GM19467 (cell line): ENCODE measurements around the gene IPO13.
A peak's percentile ranks its signal among the peaks of the same experiment; 100 is the strongest.

ENCODE experiments used
- ATAC-seq: cut with Tn5 transposase; IDR thresholded peaks from one replicate; pipeline ENCODE4 v1.9.1; 2021; ENCODE audit warnings: mild to moderate bottlenecking, moderate library complexity; ENCODE audit not compliant: unreplicated experiment

The IPO13 gene

DNA sequence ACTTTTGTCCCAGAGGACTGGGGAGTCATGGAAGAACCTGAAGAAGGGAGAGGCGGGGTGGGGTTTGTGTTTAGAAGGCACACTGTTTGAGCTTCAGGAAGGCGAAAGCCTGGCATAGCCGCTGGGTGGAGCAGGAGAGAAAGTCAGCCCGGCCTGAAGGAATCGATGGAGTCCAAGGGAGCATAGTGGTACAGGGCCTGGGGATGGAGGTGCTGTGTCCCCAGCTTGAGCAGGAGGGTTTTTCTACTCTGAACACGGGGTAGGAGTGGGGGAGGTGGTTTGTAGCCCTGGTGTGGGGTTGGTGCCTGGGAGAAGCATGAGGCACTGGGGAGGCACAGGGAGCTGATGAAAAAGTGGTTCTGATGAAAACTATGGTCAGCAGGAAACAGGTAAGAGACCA is 40.0 kb downstream of the IPO13 start:
- ATAC-seq: no peak

DNA sequence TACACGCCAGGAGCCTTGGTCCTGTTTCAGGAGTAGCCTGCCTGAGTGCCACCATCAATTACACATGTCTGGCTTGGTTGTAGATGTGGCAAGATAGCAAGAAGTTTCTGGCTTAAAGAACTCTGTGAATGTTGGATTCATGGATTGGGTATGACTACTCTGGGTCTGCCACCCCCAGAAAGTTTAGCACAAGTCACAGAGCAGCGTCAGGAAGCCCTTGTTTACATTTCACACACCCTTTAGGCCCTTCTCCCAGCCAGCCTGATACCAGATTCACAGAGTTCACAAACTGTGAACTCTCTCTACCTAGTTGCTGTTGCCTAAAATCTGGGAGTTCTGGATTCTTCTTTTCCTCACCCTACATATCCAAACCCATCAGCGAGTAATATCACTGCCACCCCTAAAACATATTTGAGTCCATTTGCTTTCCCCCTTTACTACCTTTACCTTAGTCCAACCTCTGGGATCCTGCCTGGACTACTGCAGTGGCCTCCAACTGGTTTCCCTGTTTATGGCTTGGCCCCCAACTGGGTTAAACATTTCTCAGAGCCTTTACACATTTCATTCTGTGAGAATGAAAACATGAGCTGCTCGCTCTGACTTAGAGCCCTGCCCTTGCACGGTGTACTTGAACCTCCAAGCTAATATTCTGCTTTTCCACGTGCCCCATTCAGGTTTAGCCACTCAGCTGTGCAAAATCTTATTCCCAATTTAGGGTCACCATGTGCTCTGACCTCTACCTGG is 40.6 kb downstream of the IPO13 start:
- ATAC-seq: no peak

- no peak for ATAC-seq
Measured at GRCh38 chr1:43990271-43991199, 43.8 kb downstream of the IPO13 start.

DNA sequence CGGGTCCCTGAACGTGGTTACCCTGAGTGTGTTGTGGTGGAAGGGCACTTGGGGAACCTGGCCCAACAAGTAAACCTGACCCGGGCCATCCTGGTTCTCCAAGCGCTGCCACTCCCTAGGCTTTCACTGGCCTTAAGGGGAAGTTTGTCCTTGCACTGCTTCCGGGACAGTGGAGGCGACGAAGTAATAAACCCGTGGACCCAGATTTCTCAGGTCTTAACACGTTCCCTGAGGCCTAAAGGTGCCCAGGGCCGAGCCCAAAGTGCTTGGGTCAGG is 44.4 kb downstream of the IPO13 start:
- no peak for ATAC-seq

DNA sequence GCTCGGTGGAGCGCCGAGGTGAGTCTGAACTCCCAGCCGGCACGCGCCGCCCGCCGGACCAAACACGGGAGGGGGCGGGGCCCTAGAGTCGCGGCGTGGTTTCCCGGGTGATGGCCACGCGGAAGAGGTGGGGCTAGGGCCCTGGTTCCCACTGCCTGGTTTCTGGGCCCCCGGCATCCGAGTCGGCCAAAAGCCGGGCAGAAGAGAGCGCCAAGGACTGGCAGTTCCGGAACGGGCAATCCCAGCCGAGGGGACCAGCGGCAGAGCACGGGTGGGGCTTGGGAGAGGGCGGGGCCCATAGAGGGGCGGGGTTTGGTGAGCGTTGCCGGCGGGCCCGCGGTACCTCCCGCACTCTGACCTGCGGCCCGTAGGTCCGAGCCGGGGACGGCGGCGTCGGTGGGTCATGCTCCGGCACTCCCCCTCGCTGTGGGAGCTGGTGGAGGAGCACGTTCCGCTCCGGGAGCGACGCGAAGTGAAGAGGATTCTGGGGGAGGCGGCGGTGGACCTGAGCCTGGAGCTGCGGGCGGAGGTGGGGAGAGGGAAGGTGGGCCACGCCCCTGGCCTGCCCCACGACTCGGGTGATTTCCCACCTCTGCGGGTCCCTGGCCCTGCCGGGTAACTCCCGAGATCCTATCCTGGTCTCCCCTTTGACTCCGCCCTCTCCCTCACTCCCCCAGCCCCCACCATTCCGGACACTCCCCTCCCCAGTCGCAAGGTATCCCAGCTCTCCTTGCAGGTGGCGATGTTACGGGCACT is 44.9 kb downstream of the IPO13 start, which contains the start of gene CCDC24:
Gene CCDC24, plus strand, starts transcription at position 124 of the 756 bp plus-strand sequence. Its CDS starts 280 bp downstream, at position 404.
- peak; percentile 67 for ATAC-seq

DNA sequence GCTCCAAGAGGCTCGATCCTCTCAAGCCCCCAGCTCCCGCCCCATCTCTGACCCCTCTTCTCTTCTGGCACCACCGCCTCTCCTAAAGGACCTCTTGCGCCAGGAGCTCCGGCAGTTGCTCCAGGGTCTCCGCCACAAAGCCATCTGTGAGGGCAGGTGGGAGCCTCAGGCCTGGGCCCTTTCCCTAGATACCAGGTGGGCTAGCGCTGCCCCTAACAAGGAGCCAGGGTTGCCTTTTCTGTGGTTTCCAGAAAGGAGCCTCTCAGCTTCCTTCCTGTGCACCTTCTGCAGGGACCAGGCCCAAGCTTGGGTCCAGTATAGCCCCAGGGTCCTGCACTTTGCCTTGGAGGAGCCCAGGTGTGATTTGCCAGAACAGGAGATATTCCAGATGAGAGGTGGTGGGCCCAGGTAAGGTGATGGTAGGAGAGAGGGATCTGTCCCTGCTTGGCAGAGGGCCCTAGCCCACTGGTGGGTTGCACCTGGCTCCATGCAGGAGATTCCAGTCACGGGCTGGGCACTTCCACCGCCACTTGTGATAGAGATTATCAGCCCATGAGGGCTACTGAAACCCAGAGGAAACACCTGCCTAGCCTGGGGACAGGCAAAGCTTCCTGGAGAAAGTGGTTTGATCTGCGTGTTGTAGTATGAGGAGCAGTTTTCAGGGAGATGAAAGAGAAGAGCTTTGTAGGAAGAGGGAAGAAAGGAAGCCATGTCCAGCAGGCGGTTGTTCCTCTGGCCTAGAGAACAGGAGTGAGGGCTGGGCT is 45.7 kb downstream of the IPO13 start:
- no peak for ATAC-seq

DNA sequence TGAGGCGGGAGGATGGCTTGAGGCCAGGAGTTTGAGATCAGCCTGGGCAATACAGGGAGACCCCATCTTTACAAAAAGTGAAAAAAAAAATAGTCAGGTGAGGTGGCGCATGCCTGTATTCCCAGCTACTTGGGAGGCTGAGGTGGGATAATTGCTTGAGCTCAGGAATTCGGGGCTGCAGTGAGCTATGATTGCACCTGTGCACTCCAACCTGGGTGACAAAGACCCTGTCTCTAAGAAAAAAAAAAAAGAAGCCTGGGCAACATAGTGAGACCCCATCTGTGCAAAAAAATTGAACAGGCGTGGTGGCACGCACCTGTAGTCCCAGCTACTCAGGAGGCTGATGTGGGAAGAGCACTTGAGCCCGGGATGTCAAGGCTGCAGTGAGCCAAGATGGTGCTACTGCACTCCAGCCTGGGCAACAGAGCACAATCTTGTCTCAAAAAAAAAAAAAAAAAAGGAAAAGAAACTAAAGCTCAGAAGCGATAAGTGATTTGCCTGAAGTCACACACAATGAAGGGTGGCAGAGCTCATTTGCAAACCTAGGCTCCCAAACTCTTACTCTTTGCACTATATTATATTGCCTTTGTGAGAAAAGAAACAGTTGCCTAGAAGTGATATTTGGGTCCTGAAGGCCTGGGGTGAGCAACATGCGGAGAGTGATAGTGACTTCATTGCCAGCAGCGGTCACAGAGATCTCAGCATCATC is 46.6 kb downstream of the IPO13 start:
- no peak for ATAC-seq

- no peak for ATAC-seq
Measured at GRCh38 chr1:43994071-43994470, 47.3 kb downstream of the IPO13 start.

DNA sequence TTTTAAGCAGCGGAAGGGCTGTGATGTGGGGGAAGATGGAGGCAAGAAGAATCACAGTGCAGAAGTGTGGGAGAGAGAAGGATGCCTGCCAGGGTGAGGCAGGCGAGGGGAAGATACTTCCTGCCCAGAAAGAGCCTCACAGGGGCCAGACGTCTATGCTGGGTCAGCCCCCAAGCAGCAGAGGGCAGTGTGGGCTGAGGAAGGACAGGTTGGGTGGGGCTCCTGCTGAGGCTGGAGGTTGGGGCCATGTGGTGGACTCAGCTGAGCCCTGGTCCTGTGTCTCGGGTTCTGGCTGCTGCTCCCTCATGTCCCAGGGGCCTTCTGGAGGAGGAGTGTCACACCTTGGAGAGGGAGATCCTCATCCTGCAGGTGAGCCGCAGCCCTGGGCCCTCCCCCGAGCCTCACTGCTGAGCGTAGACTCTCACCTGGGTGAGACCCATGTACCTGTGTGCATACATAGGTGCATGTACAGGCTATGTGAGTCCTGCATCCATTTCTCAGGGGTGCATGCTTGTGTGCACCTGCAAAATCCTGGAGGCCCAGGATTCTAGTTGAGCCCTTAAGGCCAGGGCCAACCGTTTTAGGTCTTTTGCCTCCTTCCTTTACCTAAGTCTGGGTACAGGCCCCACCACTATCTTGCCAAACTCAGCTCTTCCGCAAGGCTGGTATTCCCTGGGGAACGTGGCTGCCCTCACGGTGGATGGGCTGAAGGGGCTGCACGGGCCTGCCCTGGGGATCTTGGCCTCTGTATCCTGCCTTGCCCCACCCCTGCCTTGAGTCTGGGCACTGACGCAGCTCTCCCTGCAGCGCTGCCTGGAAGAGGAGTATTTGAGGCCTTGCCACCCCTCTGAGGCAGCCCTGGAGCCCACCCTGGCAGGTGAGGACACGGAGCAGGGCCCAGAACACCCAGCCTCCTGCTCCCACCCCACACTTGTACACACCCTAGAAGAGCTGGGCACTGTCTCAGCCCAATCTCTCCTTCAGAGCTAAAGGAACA is 48.3 kb downstream of the IPO13 start:
- no peak for ATAC-seq

DNA sequence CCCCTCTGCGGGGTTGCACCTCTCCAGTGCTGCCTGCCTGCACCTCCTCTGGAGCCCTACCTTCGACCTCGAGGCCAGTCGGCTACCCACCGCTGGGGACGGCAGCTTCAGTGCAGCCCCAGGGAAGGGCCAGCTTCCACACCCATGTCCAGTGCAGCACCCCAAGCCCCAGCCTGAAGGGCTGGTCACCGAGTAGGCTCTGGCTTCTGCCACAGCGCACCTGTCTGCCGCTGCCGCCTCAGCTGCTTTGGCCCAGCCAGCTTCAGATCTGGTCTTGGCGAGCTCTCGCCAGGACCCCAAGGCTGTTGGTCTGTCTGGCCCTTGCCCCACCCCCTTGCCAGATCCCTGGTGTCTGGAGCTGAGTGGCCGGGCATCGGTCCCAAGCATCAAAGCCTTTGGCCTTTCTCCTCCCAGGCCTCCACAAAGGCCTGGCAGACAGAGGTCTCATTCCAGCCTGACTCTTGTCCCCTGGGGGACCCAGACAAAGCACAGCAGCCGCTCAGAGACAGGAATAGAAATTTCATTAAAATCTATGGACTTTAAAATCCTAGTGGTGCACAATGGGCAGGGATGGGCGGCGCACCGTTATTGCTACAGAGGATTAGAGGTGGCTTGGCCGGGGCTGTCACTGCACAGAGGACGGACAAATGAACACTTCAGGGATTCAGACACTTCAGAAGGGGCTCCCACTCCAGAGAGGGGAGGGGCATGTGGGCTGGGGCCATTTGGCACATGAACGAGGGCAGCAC is 49.4 kb downstream of the IPO13 start:
- ATAC-seq: no peak

DNA sequence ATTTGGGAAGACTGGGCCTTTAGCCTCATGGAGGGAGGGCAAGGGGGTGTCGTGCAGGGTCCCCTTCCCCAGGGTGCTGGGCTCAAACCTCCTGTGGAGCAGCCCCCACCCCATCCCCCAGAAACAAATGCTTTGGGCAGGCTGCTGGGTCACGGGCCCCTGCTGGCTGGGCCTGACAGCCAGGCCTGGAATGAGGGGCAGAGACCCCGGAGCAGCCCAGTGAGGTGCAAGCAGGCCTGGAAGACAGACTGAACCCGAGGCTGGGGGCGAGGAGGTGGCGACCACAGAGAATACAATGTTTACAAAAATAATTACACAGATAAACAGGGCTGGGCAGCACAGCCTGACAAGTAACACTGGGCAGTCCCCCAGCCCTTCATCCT is 50.0 kb downstream of the IPO13 start:
- ATAC-seq: no peak

DNA sequence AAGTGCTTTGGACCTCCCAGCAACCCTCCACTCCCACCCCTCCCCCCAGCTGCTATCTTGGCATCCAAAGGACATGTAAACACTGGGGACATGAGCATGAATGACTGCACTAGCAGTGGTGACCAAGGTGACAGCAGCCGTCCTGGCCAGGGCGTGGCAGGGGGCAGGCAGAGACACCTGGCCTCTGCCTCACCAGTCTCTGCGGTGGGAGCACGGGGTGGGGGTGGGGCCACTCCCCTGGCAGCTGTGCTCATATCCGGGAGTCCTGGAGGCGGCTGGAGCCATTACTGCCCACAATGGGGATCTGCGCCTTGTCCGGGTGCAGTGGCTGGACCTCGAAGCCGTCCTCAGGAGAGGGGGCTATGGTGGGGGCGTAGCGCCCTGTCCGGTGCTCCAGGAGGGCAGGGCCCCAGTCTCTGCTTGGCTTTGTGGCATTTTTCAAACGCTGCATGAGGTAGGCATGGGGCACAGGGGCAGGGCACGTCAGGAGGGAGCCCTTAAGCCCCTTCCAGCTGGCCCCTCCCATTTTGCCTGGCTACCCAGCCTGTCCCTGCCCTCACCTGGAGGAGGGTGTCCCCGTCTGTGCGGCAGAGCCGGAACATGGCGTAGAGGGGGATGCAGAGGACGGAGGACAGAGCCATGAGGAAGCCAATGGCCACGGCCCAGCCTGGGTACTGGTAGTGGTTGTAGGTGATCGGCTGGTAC is 50.7 kb downstream of the IPO13 start:
- no peak for ATAC-seq

DNA sequence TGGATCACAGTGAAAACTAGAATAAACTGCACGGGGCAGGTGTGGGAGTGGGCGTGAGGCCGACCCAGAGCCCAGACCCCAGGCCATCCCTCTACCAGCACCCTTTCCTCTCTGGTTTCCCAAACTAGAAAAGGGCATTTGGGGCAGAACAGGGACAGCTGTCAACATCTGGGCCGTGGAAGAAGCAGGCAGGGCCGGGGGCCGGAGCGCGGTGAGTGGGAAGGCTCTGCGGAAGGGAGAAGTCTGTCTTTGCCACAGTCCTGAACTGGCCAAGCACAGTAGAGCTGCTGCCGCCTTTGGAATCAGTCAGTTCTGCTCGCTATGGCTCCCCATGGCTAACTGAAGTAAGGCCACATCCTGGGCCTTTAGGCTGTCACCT is 51.2 kb downstream of the IPO13 start:
- ATAC-seq: no peak

- ATAC-seq: no peak
Measured at GRCh38 chr1:43999455-43999854, 52.7 kb downstream of the IPO13 start.

DNA sequence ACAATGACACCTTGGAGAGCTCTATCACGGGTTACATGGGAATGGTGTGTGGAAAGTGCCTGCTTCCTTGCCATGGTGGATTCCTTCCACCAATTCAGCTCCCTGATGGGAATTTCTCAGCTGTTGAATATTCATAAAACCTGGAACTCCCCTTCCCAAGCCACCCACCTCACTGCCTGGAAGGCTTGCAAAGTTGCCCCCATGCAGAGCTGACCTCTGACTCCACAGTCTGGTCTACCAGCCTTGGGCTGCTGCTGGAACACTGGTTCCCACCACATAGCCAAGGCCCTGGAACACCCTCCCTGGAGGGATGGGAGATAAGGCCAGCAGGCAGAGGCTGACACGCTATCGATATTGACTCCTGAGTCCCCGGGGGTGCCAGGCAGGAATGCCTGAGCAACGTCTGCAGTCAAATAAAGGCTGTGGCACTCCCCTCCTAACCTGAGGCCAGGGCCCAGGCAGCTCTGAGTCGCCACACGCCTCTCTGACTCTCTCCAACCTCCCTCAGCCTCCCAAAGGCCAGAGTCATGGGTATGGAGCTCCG is 53.4 kb downstream of the IPO13 start:
- no peak for ATAC-seq

GRCh38 chr1:44002165-44002564 is 55.4 kb downstream of the IPO13 start:
- ATAC-seq: no peak

DNA sequence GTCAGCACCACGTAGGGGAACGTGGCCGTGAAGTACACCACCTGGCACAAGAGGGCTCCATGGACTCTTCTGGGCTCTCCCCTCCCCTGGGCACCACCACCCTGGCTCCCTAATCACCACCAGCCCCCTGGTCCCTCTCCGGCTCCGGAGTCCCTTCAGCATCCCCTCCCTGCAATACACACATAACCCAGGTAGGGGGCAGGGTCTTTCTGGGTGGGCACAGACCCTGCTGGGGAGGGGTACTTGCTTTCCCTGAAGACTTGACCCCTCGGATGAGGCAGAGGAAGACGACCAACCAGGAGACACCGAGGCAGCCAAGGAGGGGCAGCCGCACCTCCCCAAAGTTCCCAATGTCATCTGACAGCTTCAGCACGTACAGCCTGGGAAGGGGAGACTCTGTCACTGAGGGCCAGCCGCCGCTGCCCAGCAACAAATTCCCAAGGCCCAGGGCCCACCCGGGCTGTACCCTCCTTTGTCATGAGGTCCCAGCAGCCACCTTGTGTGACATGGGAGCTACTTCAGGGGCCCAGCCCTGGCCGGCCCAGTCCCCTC is 55.9 kb downstream of the IPO13 start:
- no peak for ATAC-seq
